ENCODE measurements around the gene NPDC1. TPM values are rescaled to one million over a fixed set of nuclear protein-coding genes. Genes with fewer than 3 reads are reported as not detected.

The NPDC1 gene
- total and polyA plus RNA-seq, 2 donors (not counting 1 experiment from before 2014, with no cell fraction given), result 9.0 to 15.7 TPM

GRCh38 chr9:137062384-137062783 is 16.4 kb upstream of the NPDC1 start:
- no peak for TF ChIP-seq CTCF (conservative IDR thresholded peaks at IDR 0.05 in 1 of 2, IDR thresholded peaks at IDR 0.05 in 1 of 2; ENCODE audit: low read depth in 1 of 2, low read length in 2 of 2)
- TF ChIP-seq EZH2 (IDR thresholded peaks at IDR 0.05; ENCODE audit: low read length, missing control alignments), result no peak

GRCh38 chr9:137058521-137059234 is 12.7 kb upstream of the NPDC1 start:
- no peaks in the 10 kb centered on the region for H3K36me3 ChIP-seq (ENCODE audit: control insufficient read depth, insufficient read depth, low read length)
- no peak overlapping the region for H3K4me3 ChIP-seq (replicated peaks in 1 of 4; ENCODE audit: control extremely low read depth in 1 of 4, insufficient read depth in 1 of 4, low read depth in 3 of 4, low read length in 4 of 4)
- H3K9ac ChIP-seq (ENCODE audit: insufficient read depth, low read length), result no peak overlapping the region
- H3K79me2 ChIP-seq (ENCODE audit: control insufficient read depth, insufficient read depth, low read length), result no peaks in the 10 kb centered on the region
- H3K27ac ChIP-seq (ENCODE audit: insufficient read depth, low read length), result no peak overlapping the region
- no peak overlapping the region for H3K4me2 ChIP-seq (ENCODE audit: extremely low read depth, insufficient read depth, low read length)
- H4K20me1 ChIP-seq (ENCODE audit: control insufficient read depth, extremely low read depth, insufficient read depth, low read length), result no peaks in the 10 kb centered on the region
- no peak for DNase-seq (ENCODE audit: low read depth in 2 of 2)
- peaks cover 2% of the 10 kb centered on the region for H3K4me1 ChIP-seq (ENCODE audit: control insufficient read depth, extremely low read depth, insufficient read depth, low read length)
- no peaks in the 10 kb centered on the region for H3K9me3 ChIP-seq (ENCODE audit: control insufficient read depth, insufficient read depth, low read depth, low read length)
- H2AFZ ChIP-seq (ENCODE audit: low read length), result no peak overlapping the region
- TF ChIP-seq EZH2 (IDR thresholded peaks at IDR 0.05; ENCODE audit: low read length, missing control alignments), result no peak
- no peak for TF ChIP-seq CTCF (conservative IDR thresholded peaks at IDR 0.05 in 1 of 2, IDR thresholded peaks at IDR 0.05 in 1 of 2; ENCODE audit: low read depth in 1 of 2, low read length in 2 of 2)
- H3K27me3 ChIP-seq (ENCODE audit: control insufficient read depth, insufficient read depth, low read length), result peaks cover 8% of the 10 kb centered on the region

More at GRCh38 chr9:137062384-137062783, 16.4 kb upstream of the NPDC1 start:
- H3K4me2 ChIP-seq (ENCODE audit: extremely low read depth, insufficient read depth, low read length), result no peak overlapping the region
- H2AFZ ChIP-seq (ENCODE audit: low read length), result no peak overlapping the region
- no peak for DNase-seq (ENCODE audit: low read depth in 2 of 2)
- no peaks in the 10 kb centered on the region for H3K79me2 ChIP-seq (ENCODE audit: control insufficient read depth, insufficient read depth, low read length)
- no peak overlapping the region for H3K9ac ChIP-seq (ENCODE audit: insufficient read depth, low read length)
- H3K27ac ChIP-seq (ENCODE audit: insufficient read depth, low read length), result no peak overlapping the region
- no peaks in the 10 kb centered on the region for H3K9me3 ChIP-seq (ENCODE audit: control insufficient read depth, insufficient read depth, low read depth, low read length)
- peaks cover 2% of the 10 kb centered on the region for H3K27me3 ChIP-seq (ENCODE audit: control insufficient read depth, insufficient read depth, low read length)
- no peak overlapping the region for H3K4me3 ChIP-seq (replicated peaks in 1 of 4; ENCODE audit: control extremely low read depth in 1 of 4, insufficient read depth in 1 of 4, low read depth in 3 of 4, low read length in 4 of 4)
- no peaks in the 10 kb centered on the region for H4K20me1 ChIP-seq (ENCODE audit: control insufficient read depth, extremely low read depth, insufficient read depth, low read length)
- no peaks in the 10 kb centered on the region for H3K4me1 ChIP-seq (ENCODE audit: control insufficient read depth, extremely low read depth, insufficient read depth, low read length)
- no peaks in the 10 kb centered on the region for H3K36me3 ChIP-seq (ENCODE audit: control insufficient read depth, insufficient read depth, low read length)

- Histone ChIP-seq H3K9me3 (ENCODE audit: control insufficient read depth, insufficient read depth, low read depth, low read length) (no peaks in the 10 kb centered on the region), H3K27ac (ENCODE audit: insufficient read depth, low read length) (no peak overlapping the region), H4K20me1 (ENCODE audit: control insufficient read depth, extremely low read depth, insufficient read depth, low read length) (no peaks in the 10 kb centered on the region), H3K36me3 (ENCODE audit: control insufficient read depth, insufficient read depth, low read length) (no peaks in the 10 kb centered on the region), H3K79me2 (ENCODE audit: control insufficient read depth, insufficient read depth, low read length) (no peaks in the 10 kb centered on the region), H3K9ac (ENCODE audit: insufficient read depth, low read length) (no peak overlapping the region), H3K4me1 (ENCODE audit: control insufficient read depth, extremely low read depth, insufficient read depth, low read length) (peaks cover 2% of the 10 kb centered on the region), H2AFZ (ENCODE audit: low read length) (no peak overlapping the region), H3K4me2 (ENCODE audit: extremely low read depth, insufficient read depth, low read length) (no peak overlapping the region), H3K4me3 (replicated peaks in 1 of 4; ENCODE audit: control extremely low read depth in 1 of 4, insufficient read depth in 1 of 4, low read depth in 3 of 4, low read length in 4 of 4) (no peak overlapping the region), H3K27me3 (ENCODE audit: control insufficient read depth, insufficient read depth, low read length) (peaks cover 16% of the 10 kb centered on the region)
- no peak for DNase-seq (ENCODE audit: low read depth in 2 of 2)
- TF ChIP-seq EZH2 (IDR thresholded peaks at IDR 0.05; ENCODE audit: low read length, missing control alignments) (no peak), CTCF (conservative IDR thresholded peaks at IDR 0.05 in 1 of 2, IDR thresholded peaks at IDR 0.05 in 1 of 2; ENCODE audit: low read depth in 1 of 2, low read length in 2 of 2) (no peak)
Observed at GRCh38 chr9:137057545-137057944, 11.6 kb upstream of the NPDC1 start.
